SKM-1 treated with dmso at 0.1 percent for 144 hours (cell line): ENCODE data around the gene SEPHS1.
A peak's percentile ranks its signal among the peaks of the same experiment; 100 is the strongest.
"Not testable (repeated sequence)": the region's sequence is repeated elsewhere in the genome, so short reads cannot be mapped to it uniquely, and the experiment has no call there.

Source experiments
- DNase-seq: peaks from one replicate; lab custom pipeline; 2025; ENCODE audit not compliant: unreplicated experiment; lab: John Stamatoyannopoulos, UW

SEPHS1 gene

GRCh38 chr10:13348216-13349017 is at the start of gene SEPHS1:
Gene SEPHS1, minus strand, starts transcription at chr10:13348293. Its CDS starts 3,343 bp downstream, at chr10:13344950.
- DNase-seq: peak; percentile 41

GRCh38 chr10:13397052-13397451 is 49.0 kb upstream of the SEPHS1 start:
- DNase-seq: no peak

- no peak for DNase-seq
Measured at GRCh38 chr10:13396369-13396768, 48.3 kb upstream of the SEPHS1 start.

GRCh38 chr10:13395540-13395939 is 47.4 kb upstream of the SEPHS1 start:
- no peak for DNase-seq

- no peak for DNase-seq
Measured at GRCh38 chr10:13393640-13394039, 45.5 kb upstream of the SEPHS1 start.

GRCh38 chr10:13392701-13393100 is 44.6 kb upstream of the SEPHS1 start:
- DNase-seq: no peak

GRCh38 chr10:13390604-13391522 is 42.8 kb upstream of the SEPHS1 start:
- DNase-seq: no peak

GRCh38 chr10:13388478-13389230 is 40.6 kb upstream of the SEPHS1 start:
- no peak for DNase-seq

GRCh38 chr10:13386021-13386420 is 37.9 kb upstream of the SEPHS1 start:
- DNase-seq: no peak

GRCh38 chr10:13383399-13383761 is 35.3 kb upstream of the SEPHS1 start:
- DNase-seq: no peak

GRCh38 chr10:13382703-13383398 is 34.8 kb upstream of the SEPHS1 start:
- DNase-seq: no peak

- DNase-seq: not testable (repeated sequence)
Measured at GRCh38 chr10:13379061-13379460, 31.0 kb upstream of the SEPHS1 start.

GRCh38 chr10:13376746-13377145 is 28.7 kb upstream of the SEPHS1 start:
- no peak for DNase-seq

GRCh38 chr10:13376297-13376696 is 28.2 kb upstream of the SEPHS1 start:
- DNase-seq: no peak

GRCh38 chr10:13375791-13376190 is 27.7 kb upstream of the SEPHS1 start:
- DNase-seq: no peak

GRCh38 chr10:13373644-13374043 is 25.6 kb upstream of the SEPHS1 start:
- DNase-seq: no peak

GRCh38 chr10:13372524-13372923 is 24.4 kb upstream of the SEPHS1 start:
- no peak for DNase-seq

- DNase-seq: peak; percentile 48
Measured at GRCh38 chr10:13371897-13372470, 23.9 kb upstream of the SEPHS1 start.

- DNase-seq: no peak
Measured at GRCh38 chr10:13366891-13367290, 18.8 kb upstream of the SEPHS1 start.

- no peak for DNase-seq
Measured at GRCh38 chr10:13365831-13366230, 17.7 kb upstream of the SEPHS1 start.
